Caki2 (cell line): ENCODE data around the gene CBX7. TPM values are rescaled to one million over a fixed set of nuclear protein-coding genes. Genes with fewer than 3 reads are reported as not detected.
"Not testable (repeated sequence)": the region's sequence is repeated elsewhere in the genome, so short reads cannot be mapped to it uniquely, and the experiment has no call there.

Experiments
- DNase-seq: peaks from one replicate; pipeline ENCODE4 v3.0.0-alpha.2; 2015; ENCODE audit warnings: low read depth
- in situ Hi-C: cut with HindIII; loops from 2 replicates; pipeline ENCODE4 v1.10.0; 2016; ENCODE audit warnings: low sequenced_read_pairs, low pct_unique_long_range_greater_than_20kb, mixed read lengths
- total RNA-seq: library from RNA; depleted of rRNA; stranded (reverse); fragments of >200 nt; shearing (Covaris generic); gene quantifications from 2 replicates; pipeline ENCODE4 v1.2.3, GENCODE V29; 2014; ENCODE audit warnings: low replicate concordance

The CBX7 gene
- total RNA-seq, 1 experiment from 2014 or later, result 27.4 TPM

DNA sequence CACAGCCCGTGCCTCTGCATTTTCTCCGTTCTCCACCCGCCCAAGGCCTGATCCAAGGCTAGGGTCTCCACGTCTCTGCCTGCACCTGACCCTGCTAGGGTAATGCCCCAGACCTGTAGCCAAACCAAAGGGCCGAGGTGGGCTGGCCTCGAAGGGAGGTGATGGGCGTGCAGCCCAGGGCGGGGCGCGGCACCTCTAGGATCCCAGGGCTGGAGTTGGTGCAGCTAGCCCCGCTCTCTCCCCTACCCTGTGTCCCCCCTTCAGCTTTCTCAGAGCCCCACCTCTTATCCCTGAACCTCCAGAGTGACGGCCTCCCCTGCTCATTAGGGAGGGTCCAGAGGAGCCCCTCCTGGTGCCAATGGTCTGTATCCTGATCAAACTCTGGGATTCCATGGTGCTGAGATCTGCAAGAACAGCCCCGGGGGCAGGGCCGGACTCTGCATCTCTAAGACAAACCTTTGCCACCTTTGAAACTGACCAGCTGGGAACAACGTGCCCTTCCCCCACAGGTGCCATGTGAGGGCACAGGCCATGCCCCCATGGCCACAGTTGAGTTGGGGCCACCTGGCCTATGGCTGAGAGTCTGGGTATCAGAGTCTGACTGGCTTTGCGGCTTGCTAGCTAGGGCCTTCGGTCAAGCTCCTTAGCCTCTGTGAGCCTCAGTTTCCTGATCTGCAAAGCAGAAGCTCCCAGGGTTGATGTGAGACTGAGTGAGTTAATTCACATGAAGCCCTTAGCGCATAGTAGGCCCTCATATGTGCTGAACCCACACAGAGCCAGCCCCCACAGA lies 23.1 kb upstream of the CBX7 start:
- in situ Hi-C loops, result no loop called here
- DNase-seq, result peak; percentile 54

DNA sequence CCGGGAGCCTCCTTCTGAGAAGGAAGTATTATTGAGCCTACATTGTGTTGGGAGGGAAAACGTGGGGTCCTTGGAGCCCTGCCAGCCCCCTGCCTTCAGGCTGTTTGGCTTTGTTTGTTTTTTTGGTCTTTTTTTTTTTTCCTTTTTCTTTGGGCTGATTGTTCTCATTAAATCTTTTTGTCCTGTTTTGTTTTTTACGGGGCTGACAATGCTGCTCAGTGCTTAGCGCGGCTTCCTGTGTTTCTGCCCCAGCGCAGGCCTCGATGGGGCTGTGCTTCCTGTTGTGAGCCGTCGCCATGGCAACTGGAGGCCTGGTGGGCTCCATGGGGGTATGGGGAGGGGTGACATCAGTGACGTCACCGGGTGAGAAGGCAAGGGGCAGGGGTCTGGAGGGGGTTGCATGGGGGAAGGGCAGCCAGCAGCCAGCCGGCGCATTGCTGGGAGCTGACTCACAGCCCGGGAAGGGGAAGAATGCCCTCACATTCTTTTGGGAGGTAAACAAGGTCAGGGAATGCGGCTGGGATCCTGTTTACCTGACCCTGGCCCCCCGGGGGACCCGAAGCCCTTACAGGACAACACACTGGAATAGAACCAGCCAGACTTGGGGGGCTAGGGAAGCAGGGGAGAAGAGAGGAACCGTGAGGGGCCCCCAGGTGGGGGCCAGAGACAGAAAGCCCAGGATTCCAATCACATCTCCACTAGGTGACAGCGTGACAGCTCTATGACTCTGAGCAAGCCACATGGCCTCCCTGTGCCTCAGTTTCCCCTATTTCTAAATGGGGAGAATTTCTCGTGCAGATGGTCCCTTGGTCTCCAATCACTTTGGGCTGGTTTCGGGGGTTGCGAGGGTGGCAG lies 22.2 kb upstream of the CBX7 start:
- in situ Hi-C loops, result no loop called here

GRCh38 chr22:39173787-39174497 lies 21.5 kb upstream of the CBX7 start:
- DNase-seq, result no peak

More for the DNA sequence above, 22.2 kb upstream of the CBX7 start:
- DNase-seq, result peak; percentile 90

DNA sequence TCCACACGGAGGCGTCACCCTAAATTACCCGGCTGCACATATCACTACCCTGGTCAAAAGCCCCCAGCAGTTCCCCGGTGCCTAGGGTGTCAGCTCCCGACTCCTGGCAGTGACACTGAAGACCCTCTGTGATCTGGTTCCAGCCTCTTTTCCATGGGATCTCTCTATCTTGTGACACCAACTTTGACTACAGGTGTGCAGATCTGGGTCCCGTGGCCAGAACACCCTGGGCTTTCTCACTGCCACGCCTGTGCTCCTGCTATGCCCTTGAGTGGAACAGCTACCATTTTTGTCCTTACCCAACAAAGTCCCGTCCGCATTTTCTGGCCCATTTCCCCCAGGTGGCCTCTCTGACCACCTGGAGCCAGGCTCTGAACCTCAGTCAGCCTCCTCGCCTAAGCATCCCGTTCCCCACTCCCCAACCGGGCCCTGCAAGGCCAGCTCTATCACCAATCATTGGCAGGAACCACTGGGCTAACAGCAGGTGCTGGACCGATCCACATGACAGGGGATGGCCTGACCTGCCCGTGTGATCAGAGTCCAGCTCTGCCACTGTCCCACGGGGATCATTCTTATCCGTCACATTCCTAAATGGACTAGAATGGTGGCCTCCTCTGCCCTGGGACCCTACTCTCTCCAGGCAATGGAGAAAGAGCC lies 20.7 kb upstream of the CBX7 start:
- DNase-seq, result no peak
- in situ Hi-C loops, result no loop called here

More at GRCh38 chr22:39173787-39174497, 21.5 kb upstream of the CBX7 start:
- in situ Hi-C loops, result no loop called here

- DNase-seq, result peak; percentile 62
- in situ Hi-C loops, result not testable (repeated sequence)
These were observed 20.0 kb upstream of the CBX7 start for GRCh38 chr22:39172265-39173049.

GRCh38 chr22:39171623-39172264 lies 19.3 kb upstream of the CBX7 start:
- in situ Hi-C loops, result no loop called here
- no peak for DNase-seq

GRCh38 chr22:39170825-39171622 lies 18.5 kb upstream of the CBX7 start:
- DNase-seq, result peak; percentile 76
- in situ Hi-C loops, result no loop called here

- in situ Hi-C loops, result no loop called here
- DNase-seq, result no peak
These were observed 17.5 kb upstream of the CBX7 start for GRCh38 chr22:39169797-39170466.

GRCh38 chr22:39166547-39166946 lies 14.1 kb upstream of the CBX7 start:
- no peak for DNase-seq
- in situ Hi-C loops, result no loop called here

GRCh38 chr22:39156093-39156492 lies 3.6 kb upstream of the CBX7 start:
- in situ Hi-C loops, DNase-seq: not testable (repeated sequence)

DNA sequence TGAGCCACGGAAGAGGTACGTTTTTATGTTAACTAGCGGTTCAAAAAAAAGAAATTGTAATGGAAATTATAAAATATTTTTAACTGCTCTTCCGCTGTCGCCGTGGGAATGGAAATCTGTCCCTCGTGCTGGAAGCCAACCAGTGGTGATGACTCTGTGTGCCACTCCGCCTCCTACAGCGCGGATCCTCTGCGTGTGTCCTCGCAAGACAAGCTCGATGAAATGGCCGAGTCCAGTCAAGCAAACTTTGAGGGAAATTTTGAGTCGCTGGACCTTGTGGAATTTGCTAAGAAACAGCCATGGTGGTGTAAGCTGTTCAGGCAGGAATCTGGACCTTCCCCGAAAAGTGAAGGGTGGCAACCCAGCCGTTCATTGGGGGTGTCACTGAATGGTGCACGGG lies 2.9 kb upstream of the CBX7 start:
- DNase-seq, result no peak
- in situ Hi-C loops, result no loop called here

DNA sequence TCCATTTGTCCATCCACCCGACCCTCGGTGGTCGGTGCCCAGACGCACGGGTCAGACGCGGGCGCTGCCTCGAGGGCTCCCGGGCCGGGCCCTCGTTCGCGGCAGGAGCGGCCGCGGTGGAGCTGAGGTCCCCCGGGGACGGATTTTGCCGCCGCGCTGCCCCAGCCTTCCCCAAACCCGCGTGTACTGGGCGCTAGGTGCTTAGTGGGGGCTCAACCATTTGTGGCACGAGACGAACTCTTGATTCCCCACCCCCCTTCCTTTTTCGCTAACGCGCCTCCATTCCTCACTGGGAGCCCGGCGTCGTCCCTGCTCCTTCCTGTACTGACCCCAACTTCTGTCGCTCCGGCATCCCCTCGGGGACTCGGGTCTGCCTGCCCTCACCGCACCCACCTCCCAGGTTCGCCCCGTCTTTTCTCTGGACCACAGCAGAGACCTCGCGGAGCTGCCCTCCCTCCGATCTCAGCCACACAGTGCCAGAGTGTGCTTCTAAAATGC lies 789 bp upstream of the CBX7 start:
- no peak for DNase-seq
- in situ Hi-C loops, result no loop called here

- in situ Hi-C loops, result no loop called here
- no peak for DNase-seq
These were observed 413 bp downstream of the CBX7 start for GRCh38 chr22:39152024-39152510.

DNA sequence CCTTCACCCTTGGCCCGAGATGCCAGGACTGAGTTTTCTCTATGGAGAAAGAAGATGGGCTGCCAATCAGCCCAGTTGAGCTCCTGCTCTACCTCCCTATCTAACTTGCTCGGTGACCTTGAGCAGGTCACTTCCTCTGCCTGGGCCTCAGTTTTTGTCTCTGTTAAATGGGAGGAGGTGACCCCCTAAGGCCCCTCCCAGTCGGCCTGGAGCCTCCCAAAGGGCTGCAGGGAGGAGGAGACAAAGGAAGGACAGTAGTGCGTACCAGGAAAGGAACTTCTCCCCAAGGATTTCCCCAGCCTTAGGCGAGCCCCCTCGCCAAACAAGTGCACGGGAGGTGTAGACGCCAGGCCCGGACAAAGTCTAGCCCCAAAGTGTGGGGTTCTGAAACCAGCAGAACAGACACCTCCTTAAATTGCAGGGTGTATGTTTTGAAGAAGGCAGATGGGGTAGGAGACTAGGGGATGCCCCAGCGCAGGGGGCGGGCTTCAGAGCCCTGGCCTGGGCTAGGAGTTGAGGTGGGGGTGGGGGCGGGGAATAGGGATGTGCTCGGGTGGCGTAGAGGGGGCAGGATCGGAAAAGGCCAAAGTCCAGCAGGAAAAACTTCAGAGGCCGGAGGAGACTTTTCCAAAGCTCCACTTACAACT lies 1.0 kb downstream of the CBX7 start:
- no peak for DNase-seq
- in situ Hi-C loops, result no loop called here

DNA sequence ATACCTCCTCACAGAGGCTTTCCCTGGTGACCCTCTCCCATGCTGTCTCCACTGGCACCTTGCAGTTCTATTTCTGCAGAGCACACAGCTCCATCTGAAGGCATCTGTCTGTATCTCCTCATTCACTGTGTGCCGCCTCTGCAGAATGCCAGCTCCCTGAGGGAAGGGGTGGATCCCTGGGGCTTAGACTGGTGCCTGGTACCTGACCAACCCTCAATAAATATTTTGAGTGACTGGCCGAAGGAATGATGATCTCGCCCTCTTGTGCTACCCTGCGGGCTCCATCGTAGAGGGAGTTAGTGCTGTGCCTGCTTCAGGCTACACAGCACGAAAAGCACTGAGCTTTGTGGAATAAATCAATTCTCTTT lies 1.6 kb downstream of the CBX7 start:
- DNase-seq, result peak; percentile 41
- in situ Hi-C loops, result no loop called here
